GM18873 (cell line): ENCODE results near the gene PARD6B.
"Not testable (repeated sequence)": the region's sequence is repeated elsewhere in the genome, so short reads cannot be mapped to it uniquely, and the experiment has no call there.

ENCODE experiments used
- ATAC-seq: cut with Tn5 transposase; IDR thresholded peaks from one replicate; pipeline ENCODE4 v1.9.1; 2021; ENCODE audit warnings: mild to moderate bottlenecking, moderate library complexity, moderate number of reproducible peaks; ENCODE audit not compliant: unreplicated experiment, low FRiP score

PARD6B gene

GRCh38 chr20:50701041-50701963, 30.1 kb upstream of the PARD6B start:
- no peak for ATAC-seq

- not testable (repeated sequence) for ATAC-seq
Observed at GRCh38 chr20:50703651-50704438, 27.5 kb upstream of the PARD6B start.

- ATAC-seq = no peak
Observed at GRCh38 chr20:50704514-50704913, 26.9 kb upstream of the PARD6B start.

- no peak for ATAC-seq
Observed at GRCh38 chr20:50704971-50705370, 26.4 kb upstream of the PARD6B start.

GRCh38 chr20:50708845-50709635, 22.3 kb upstream of the PARD6B start:
- no peak for ATAC-seq

- no peak for ATAC-seq
Observed at GRCh38 chr20:50709636-50709973, 21.8 kb upstream of the PARD6B start.

GRCh38 chr20:50710492-50711063, 20.8 kb upstream of the PARD6B start:
- ATAC-seq = no peak

GRCh38 chr20:50711113-50711825, 20.1 kb upstream of the PARD6B start:
- no peak for ATAC-seq

GRCh38 chr20:50712771-50713656, 18.4 kb upstream of the PARD6B start:
- ATAC-seq = no peak

GRCh38 chr20:50713657-50714101, 17.7 kb upstream of the PARD6B start:
- no peak for ATAC-seq

GRCh38 chr20:50714426-50714825, 17.0 kb upstream of the PARD6B start:
- not testable (repeated sequence) for ATAC-seq

GRCh38 chr20:50715694-50716093, 15.7 kb upstream of the PARD6B start:
- ATAC-seq = no peak

GRCh38 chr20:50716518-50716917, 14.9 kb upstream of the PARD6B start:
- ATAC-seq = no peak

- no peak for ATAC-seq
Observed at GRCh38 chr20:50717312-50717711, 14.1 kb upstream of the PARD6B start.

GRCh38 chr20:50717974-50718761, 13.2 kb upstream of the PARD6B start:
- ATAC-seq = no peak

GRCh38 chr20:50719328-50719727, 12.1 kb upstream of the PARD6B start:
- no peak for ATAC-seq

GRCh38 chr20:50720026-50720425, 11.4 kb upstream of the PARD6B start:
- ATAC-seq = no peak

GRCh38 chr20:50720582-50720981, 10.8 kb upstream of the PARD6B start:
- no peak for ATAC-seq
